Ovary (tissue), 9 donors: ENCODE data around the gene GDF7. TPM values are rescaled to one million over a fixed set of nuclear protein-coding genes. Genes with fewer than 3 reads are reported as not detected.

Experiments used
- DNase-seq, 5 donors: peaks; one replicate each; pipeline ENCODE4 v3.0.0-alpha.2; 2019 to 2020
- H3K27ac ChIP-seq, 2 donors: fragments of 200-600 bp; one replicate each; pipeline versions ENCODE4 v1.5.1 to v1.8.0; 2019 to 2022
- H3K27me3 ChIP-seq: fragments of 200-600 bp; one replicate; pipeline ENCODE4 v1.8.0; 2022
- H3K36me3 ChIP-seq: fragments of 200-600 bp; sonication (generic); one replicate; pipeline ENCODE4 v1.5.1; 2019
- H3K4me1 ChIP-seq: one replicate; pipeline ENCODE4 v1.8.1; 2013; ENCODE audit warnings: mild to moderate bottlenecking, moderate library complexity; ENCODE audit not compliant: insufficient read depth
- H3K4me3 ChIP-seq: fragments of 200-600 bp; sonication (generic); one replicate; pipeline ENCODE4 v1.5.1; 2017
- H3K9me3 ChIP-seq, 2 donors: fragments of 200-600 bp in 1 of 2; sonication (generic) in 1 of 2; one replicate each; pipeline versions ENCODE4 v1.5.1 to v1.8.1; 2013 to 2019; ENCODE audit warnings: mild to moderate bottlenecking in 1 of 2, moderate library complexity in 1 of 2
- CTCF ChIP-seq, 3 donors: fragments of 450-650 bp in 2 of 3; fragments of 200-600 bp in 1 of 3; IDR thresholded peaks; one replicate each; pipeline versions ENCODE4 v1.5.1 to v1.8.0; 2016 to 2022; ENCODE audit warnings: antibody characterized with exemption in 3 of 3, mild to moderate bottlenecking in 1 of 3
- EP300 ChIP-seq: sonication (generic); formaldehyde crosslinking; IDR thresholded peaks from one replicate; pipeline ENCODE4 v1.6.1; 2017; ENCODE audit warnings: antibody characterized with exemption
- POLR2A ChIP-seq: fragments of 450-650 bp; IDR thresholded peaks from one replicate; pipeline ENCODE4 v1.6.1; 2017; ENCODE audit warnings: antibody characterized with exemption, mild to moderate bottlenecking, moderate library complexity
- WGBS, 3 donors: extraction: QIAGEN DNeasy Blood & Tissue Kit in 1 of 3; methylation state at CpG; one replicate each; pipeline versions ENCODE4 v1.1.5 to v1.1.7; 2013 to 2017; 5-methylcytosine and 5-hydroxymethylcytosine counted together
- intact Hi-C, 4 donors: fragments of 100-400 bp; cut with DNase I; formaldehyde crosslinking; loops; one replicate each; pipeline versions ENCODE4 v1.11.0 to v1.15.1; 2022 to 2023
- polyA plus RNA-seq, 2 donors: library from polyadenylated mRNA; stranded (reverse); fragments of 200-250 nt in 1 of 2; fragments of 350-450 nt in 1 of 2; fragmentation: Illumina TruSeq in 1 of 2; extraction: RNeasy Lipid Tissue Mini Kit (QIAGEN cat#74804) in 1 of 2; gene quantifications; one replicate each; pipeline ENCODE4 v1.2.3, GENCODE V29; 2013 to 2014
- total RNA-seq, 7 donors: library from RNA; depleted of rRNA in 2 of 7; stranded (reverse); fragments of >200 nt in 2 of 7; fragmentation: NEBNext Ultra II Directional in 3 of 7; extraction: Animal tissue kit (Norgen Biotek cat#: 25700) in 3 of 7; gene quantifications; one replicate each; pipeline versions ENCODE4 v1.1.0 to v1.2.4, GENCODE V29; 2016 to 2023
- donor health status: DM: no; HTN: no; CAD: no; lungs with moderate emphysema.
- donor health status: DM: no; HTN: no; CAD: no.
- donor health status: Bipolar disorder and iron deficiency.
- donor health status: DM: yes; HTN: yes; CAD: no.
- donor health status: DM: no; HTN: no; CAD: no.
- donor health status: DM: yes; HTN: yes; CAD: no.

Gene GDF7
- total and polyA plus RNA-seq, 9 donors, result 0.11 to 1.7 (median 0.48) TPM

- intact Hi-C loops, result no loop called here
- H3K4me3 ChIP-seq, result no peak overlapping the region
- no peaks in the 10 kb centered on the region for H3K36me3 ChIP-seq
- H3K4me1 ChIP-seq, result no peaks in the 10 kb centered on the region
- no peak for DNase-seq
- TF ChIP-seq POLR2A (no peak), EP300 (no peak), CTCF (IDR thresholded peaks at IDR 0.05) (no peak)
- WGBS, 3 donors, result 68 to 70% (median 69%) methylated on average over 7 of the region's 7 CpGs
- no peaks in the 10 kb centered on the region for H3K27me3 ChIP-seq
- H3K9me3 ChIP-seq, result no peaks in the 10 kb centered on the region
- no peak overlapping the region for H3K27ac ChIP-seq
Observed at GRCh38 chr2:20682167-20682920, 15.4 kb downstream of the GDF7 start.

- H3K36me3 ChIP-seq, result no peaks in the 10 kb centered on the region
- 82 to 93% (median 85%) methylated on average over 6 of the region's 6 CpGs for WGBS, 3 donors
Observed at GRCh38 chr2:20684581-20685063, 17.7 kb downstream of the GDF7 start.

GRCh38 chr2:20687260-20687832, 20.4 kb downstream of the GDF7 start:
- DNase-seq, result no peak
- Histone ChIP-seq H3K4me3 (no peak overlapping the region), H3K9me3 (no peaks in the 10 kb centered on the region), H3K27me3 (no peaks in the 10 kb centered on the region), H3K4me1 (no peaks in the 10 kb centered on the region), H3K27ac (no peak overlapping the region), H3K36me3 (no peaks in the 10 kb centered on the region)
- 90 to 95% (median 91%) methylated on average over 4 of the region's 4 CpGs for WGBS, 3 donors
- intact Hi-C loops, result no loop called here
- no peak for TF ChIP-seq POLR2A
- TF ChIP-seq EP300, result no peak
- TF ChIP-seq CTCF (IDR thresholded peaks at IDR 0.05), result no peak

More at GRCh38 chr2:20684581-20685063, 17.7 kb downstream of the GDF7 start:
- no peaks in the 10 kb centered on the region for H3K9me3 ChIP-seq
- H3K27ac ChIP-seq, result no peak overlapping the region
- no peaks in the 10 kb centered on the region for H3K27me3 ChIP-seq
- intact Hi-C loops, result no loop called here
- H3K4me1 ChIP-seq, result no peaks in the 10 kb centered on the region
- no peak overlapping the region for H3K4me3 ChIP-seq
- DNase-seq, result no peak
- TF ChIP-seq CTCF (IDR thresholded peaks at IDR 0.05) (no peak), POLR2A (no peak), EP300 (no peak)

GRCh38 chr2:20689428-20690264, 22.7 kb downstream of the GDF7 start:
- no peak overlapping the region for H3K4me3 ChIP-seq
- 88 to 90% (median 88%) methylated on average over 11 of the region's 11 CpGs for whole genome bisulfite sequencing, 3 donors
- no peak overlapping the region for H3K27ac ChIP-seq
- H3K27me3 ChIP-seq, result no peaks in the 10 kb centered on the region
- H3K4me1 ChIP-seq, result no peaks in the 10 kb centered on the region
- no peak for DNase-seq
- TF ChIP-seq CTCF (IDR thresholded peaks at IDR 0.05) (no peak), EP300 (no peak), POLR2A (no peak)
- intact Hi-C loops, result no loop called here
- H3K9me3 ChIP-seq, result no peaks in the 10 kb centered on the region
- H3K36me3 ChIP-seq, result no peaks in the 10 kb centered on the region
